NCI-H1105 treated with DMSO at 0.1 percent for 48 hours (cell line): ENCODE data around the gene CLDN5.

ENCODE experiments used
- DNase-seq: peaks from one replicate; lab custom pipeline; 2025; lab: John Stamatoyannopoulos, UW

The CLDN5 gene

DNA sequence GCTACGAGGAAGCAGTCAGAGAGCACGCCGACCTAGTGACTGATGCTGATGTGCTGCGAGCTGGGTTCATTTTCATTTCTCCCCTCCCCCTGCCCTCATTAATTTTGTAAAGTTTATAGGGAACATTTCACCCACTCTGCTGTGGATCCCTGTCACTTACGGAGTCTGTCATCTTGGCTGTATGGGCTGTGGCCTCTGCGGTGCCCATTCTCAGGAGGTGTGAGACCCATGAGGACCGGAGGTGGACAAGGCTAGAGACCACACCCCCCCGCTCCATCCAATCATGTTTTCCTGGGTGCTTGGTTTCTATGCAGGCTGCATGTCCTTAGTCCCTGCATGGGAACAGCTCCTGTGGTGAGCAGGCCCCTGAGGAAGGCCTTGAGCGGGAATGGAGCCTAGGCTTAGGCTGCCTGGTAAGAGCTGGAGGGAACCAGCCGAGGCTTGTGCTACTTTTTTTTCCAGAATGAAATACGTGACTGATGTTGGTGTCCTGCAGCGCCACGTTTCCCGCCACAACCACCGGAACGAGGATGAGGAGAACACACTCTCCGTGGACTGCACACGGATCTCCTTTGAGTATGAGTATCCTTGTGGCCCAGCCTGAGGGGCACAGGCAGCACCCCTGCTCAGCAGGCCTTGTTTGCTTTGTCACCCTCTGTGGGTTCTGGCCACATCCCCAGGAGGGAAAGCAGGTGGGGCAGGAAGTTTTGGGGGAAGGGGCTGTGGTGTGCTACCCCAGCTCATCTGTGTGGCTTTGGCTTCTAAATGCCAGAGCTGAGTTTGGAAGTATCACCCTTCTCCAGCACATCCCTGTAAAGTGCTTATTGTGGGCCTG, 19.1 kb downstream of the CLDN5 start:
- no peak for DNase-seq

DNA sequence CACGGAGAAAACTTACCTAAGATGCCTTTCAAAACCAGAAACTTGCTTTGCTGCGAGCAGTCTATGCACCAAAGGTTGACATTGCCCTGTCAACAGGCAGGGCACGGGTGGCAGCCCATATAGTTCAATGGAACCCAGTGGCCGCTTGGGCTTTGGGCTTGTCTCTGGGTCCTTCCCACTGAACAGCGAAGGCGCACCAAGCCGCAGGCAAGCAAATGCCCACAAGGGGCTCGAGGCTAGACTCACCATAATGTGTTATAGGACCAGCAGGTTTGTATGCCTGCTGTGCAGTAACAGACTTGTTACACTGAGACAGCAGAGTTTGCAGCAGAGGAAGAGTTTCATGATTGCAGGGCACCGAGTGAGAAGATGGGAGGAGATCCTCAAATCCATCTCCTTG, 20.3 kb downstream of the CLDN5 start:
- DNase-seq, result no peak

DNA sequence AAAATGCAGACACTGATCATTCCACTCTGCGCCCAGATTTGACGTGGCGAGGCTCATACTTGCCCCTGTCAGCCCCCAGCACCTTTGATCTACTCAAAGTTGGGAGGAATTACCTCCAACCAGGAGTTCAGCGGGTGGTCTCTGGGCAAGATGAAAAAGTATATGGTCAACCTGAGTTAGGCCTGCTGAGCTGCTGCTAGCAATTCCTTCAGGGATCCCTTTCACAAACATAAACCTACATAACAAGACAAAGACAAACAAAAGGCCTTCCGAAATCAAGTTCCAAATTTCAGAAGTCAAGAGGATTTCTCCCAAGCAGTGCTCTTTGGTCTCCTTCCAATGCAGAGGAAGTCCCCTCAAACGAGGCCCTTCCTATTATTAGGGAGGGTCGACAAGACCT, 20.8 kb downstream of the CLDN5 start:
- no peak for DNase-seq

GRCh38 chr22:19501897-19502447, 22.2 kb downstream of the CLDN5 start:
- DNase-seq, result no peak

DNA sequence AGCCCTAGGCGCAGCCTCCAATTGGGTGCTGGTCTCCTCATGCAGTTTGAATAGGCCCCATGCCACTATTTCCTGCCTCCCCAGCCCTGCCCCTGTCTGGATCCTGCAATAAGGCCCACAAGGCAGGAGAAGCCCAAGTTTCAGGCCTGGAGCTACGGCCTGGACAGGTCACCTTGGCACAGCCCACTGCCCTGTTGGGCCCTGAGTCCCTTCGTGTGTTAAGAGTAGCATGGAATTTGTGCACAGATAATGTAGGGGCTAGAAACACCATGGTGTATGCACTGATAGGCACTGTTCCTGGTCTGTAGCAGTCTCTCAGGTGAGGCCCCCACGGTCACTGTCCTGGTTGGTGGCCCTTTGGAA, 24.3 kb downstream of the CLDN5 start:
- no peak for DNase-seq

DNA sequence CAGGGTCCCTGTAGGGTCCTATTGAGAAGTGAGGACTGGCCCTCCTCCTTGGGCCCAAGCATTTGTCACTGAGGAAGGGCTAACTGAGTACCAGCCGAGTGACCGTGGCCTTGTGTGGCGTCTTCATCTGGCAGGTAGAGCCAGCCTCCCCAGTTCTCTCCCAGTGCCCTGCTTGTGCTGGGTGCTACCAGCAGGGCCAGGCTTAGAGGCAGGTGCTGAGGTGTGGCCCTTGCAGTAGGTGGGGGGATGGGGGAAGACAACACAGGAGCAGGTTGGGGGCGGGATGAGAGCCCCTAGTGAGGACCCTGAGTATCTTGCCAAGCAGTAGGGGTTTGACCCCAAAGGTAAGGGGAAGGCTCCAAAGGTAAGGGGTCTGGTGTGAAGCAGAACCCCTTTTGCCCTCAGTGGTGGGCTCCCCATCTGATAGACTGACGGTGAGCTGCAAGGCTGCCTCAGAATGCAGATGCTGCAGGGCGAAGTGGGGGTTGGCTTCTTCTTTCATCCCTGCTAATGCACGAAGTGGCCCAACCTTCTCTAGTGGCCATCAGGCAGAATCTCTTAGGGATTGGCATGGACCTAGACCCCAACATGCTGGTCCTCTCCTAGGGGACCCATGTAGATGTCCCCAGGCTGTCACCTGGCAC, 24.9 kb downstream of the CLDN5 start:
- DNase-seq, result no peak

GRCh38 chr22:19498866-19499190, 25.4 kb downstream of the CLDN5 start:
- no peak for DNase-seq

DNA sequence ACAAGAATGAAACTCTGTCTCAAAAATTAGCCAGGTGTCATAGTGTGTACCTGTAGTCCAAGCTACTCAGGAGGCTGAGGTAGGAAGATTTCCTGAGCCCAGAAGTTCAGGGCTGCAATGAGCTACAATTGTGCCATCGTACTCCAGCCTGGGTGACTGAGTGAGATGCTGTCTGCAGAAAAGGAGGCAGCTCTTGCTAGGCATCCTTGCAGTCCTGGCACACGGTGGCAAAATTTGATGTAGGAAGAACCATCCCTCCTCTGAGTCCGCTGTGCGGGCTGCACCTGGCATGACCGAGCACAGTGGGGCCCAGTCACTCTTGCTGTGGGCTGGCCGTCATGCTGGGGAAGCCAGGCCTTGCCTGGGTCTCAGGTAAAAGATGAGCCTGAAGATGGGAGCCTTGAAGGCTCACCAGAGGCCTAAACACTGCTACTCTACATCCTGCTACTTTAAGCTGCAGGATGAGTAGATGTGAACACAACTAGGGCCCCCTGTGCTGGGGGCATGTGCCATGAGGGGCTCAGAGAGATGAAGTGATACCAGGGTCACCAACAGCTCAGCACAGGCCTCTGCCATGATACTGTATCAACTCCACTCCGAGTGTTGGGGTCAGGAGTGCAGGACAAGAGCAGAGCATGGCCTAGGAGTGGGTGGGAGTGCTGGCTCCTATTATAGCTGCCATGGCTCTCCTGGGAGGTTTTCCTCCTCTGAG, 25.9 kb downstream of the CLDN5 start:
- no peak for DNase-seq

DNA sequence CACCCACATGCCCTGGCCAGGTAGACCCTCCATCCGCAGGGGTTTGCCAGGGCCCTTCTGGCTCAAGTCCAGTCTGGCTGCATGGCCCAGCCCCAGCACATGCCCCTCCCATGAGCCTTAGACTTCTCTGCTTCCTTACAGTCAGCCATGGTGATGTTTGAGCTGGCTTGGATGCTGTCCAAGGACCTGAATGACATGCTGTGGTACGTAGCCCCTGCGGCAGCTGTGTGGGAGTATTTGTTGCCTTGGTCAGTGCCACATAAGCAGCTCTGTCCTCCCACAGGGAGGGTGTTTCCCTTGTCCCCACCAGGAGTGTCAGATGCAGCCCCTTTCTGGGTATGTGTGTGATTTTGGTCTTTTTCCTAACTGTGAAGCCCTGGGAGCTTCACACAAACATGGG, 27.0 kb downstream of the CLDN5 start:
- DNase-seq, result peak; percentile 17

GRCh38 chr22:19496324-19496630, 27.9 kb downstream of the CLDN5 start:
- no peak for DNase-seq

DNA sequence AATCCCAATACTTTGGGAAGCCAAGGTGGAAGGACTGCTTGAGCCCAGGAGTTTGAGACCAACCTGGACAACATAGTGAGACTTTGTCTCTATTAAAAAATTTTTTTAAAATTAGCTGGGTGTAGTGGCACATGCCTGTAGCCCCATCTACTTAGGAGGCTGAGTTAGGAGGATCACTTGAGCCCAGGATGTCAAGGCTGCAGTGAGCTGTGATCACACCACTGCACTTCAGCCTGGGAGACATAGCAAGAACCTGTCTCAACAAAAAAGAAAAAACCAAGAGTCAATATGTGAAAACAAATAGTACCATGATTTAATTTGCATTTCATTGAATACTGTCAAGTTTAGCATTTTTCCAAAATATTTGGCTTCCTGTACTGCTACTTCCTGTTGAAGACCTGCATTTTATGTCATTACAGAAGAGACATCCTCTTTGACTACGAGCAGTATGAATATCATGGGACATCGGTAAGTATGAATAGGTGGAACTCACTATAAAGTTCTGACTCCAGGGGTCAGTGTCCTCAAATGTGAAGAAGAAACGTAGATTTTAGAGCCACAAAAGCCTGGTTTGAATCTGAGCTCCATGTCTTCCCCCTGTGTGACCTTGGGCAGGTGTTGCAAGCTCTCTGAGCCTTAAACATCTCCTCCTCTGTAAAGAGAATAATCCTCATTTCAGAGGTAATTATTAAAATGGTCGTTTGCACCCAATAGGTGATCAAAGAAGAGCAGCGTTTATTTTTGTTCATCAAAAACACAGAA, 28.5 kb downstream of the CLDN5 start:
- DNase-seq, result no peak

- DNase-seq, result no peak
Observed at GRCh38 chr22:19494676-19495173, 29.5 kb downstream of the CLDN5 start.

- no peak for DNase-seq
Observed at GRCh38 chr22:19494001-19494560, 30.1 kb downstream of the CLDN5 start.

DNA sequence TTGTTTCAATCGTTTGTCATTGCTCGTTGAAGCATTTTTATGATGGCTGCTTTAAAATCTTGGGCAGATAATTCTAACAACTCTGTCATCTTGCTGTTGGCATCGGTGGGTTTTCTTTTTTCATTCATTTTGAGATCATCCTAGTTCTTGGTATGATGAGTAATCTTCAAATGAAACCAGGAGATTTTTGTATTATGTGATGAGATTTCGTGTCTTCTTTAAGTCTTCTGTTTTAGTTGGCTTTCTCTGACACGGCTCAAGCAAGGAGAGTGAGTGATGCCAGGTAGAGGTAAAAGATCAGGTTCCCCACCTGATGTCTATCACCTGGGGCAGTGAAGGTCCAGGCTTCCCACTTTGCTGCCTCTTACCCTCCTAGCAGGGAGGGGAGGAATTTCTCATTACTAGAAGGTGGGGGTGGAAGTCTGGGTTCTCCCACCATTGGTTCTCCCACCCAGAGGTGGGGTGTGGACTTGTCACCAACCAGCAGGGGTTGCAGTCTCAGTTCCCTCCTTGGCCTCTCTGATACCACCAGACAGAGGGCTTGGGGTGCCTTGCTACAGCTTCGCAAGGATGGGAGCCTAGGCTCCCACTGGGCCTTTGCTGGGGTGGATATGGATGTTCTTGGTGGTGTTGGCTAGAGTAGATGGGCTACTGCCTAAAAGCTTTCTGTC, 31.6 kb downstream of the CLDN5 start:
- no peak for DNase-seq

GRCh38 chr22:19490628-19491230, 33.5 kb downstream of the CLDN5 start:
- DNase-seq, result no peak

DNA sequence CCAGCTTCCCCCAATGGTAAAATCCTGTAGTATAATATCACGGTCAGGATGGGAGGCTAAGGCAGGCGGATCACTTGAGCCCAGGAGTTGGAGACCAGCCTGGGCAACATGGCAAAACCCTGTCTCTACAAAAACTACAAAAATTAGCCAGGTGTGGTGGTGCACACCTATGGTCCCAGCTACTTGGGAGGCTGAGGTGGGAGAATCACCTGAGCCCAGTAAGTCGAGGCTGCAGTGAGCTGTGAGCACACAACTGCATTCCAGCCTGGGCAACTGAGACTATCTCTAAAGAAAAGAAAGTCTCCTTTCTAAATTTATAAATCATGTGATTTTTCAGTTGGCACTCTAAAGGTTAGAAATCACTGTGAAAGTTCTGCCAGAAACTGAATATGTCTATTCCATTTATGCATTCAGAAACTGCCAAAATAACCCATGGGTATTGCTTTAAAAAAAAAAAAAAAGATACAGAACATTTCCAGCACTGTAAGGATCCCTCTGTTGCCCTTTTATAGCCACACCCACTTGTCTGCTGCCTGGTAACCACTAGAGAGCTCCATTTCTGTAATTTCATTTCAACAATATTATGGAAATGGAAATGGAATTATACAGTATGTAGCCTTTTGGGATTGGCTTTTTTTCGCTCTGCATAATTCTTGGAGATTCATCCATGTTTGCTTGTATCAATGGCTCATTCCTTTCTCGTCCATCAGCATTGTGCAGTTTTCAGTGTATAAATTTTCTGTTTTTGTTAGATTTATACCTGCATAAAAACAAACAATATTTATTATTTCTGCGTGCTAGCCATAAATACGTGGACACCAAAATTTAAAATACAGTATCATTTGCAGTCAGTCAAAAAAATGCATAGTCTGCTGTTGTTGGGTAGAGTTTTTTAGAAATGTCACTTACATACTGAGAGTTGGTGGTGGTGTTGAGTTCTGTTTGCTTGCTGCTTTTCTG, 35.0 kb downstream of the CLDN5 start:
- no peak for DNase-seq

DNA sequence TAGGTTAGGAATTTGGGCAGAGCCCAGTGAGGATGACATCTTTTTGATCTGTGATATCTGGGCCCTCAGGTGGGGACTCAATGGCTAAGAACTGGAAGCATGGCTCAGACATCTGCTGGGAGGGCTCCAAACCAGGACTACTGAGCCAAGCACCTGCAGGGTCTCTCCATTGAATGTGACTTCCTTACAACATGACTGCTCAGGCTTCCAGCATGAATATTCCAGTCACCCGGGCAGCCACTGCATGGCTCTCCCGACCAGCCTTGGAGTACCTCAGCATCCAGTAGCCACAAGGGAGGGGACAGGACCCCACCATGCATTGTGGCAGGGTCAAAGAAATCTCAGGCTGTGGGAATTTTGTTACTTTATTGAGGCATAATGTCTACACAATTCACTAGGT, 35.9 kb downstream of the CLDN5 start:
- no peak for DNase-seq

DNA sequence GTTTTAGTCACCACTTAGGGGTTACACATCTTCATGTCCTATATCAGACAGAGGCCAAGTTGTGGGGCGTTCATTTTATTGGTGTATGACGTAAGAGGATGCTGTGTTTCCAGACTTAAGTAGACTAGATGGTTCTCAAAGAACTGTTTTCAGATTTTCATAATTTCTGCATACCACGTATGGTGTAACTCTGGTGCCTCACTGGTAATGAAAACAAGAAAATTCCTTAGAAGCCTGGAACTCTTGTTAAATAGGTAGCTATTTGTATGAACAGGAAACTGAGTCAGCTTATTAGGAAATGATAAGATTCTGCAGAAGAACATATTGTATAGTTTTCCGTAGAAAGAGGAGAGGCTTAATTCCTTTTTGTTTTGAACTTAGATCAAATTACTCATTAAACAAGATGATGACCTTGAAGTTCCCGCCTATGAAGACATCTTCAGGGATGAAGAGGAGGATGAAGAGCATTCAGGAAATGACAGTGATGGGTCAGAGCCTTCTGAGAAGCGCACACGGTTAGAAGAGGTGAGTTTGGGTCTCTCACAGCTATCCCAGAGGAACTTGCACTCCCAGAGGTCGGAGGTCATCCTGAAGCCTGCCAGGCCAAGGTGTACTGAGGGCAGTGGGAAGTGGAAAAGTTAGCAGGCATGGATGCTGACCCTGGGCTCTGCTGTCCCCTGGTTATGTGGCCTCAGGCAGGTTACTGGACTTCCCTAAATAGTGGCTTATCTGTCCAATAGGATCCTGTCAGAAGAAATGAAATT, 40.5 kb downstream of the CLDN5 start:
- no peak for DNase-seq

GRCh38 chr22:19482297-19482696, 41.9 kb downstream of the CLDN5 start:
- no peak for DNase-seq
